GM12801 (cell line): ENCODE measurements around the gene TMEM214.

Source experiments
- CTCF ChIP-seq: IDR thresholded peaks from one replicate; pipeline ENCODE4 v1.5.1; 2011; ENCODE audit warnings: control low read depth; ENCODE audit not compliant: insufficient read length; ENCODE audit errors: extremely low read depth

Gene TMEM214

GRCh38 chr2:27033253-27033852 is 588 bp downstream of the TMEM214 start:
- no peak for TF ChIP-seq CTCF

GRCh38 chr2:27038012-27038411 is 5.2 kb downstream of the TMEM214 start:
- no peak for TF ChIP-seq CTCF

GRCh38 chr2:27038631-27039339 is 6.0 kb downstream of the TMEM214 start:
- TF ChIP-seq CTCF: no peak

- TF ChIP-seq CTCF: no peak
Observed at GRCh38 chr2:27039426-27039825, 6.7 kb downstream of the TMEM214 start.

GRCh38 chr2:27039871-27040270 is 7.1 kb downstream of the TMEM214 start:
- no peak for TF ChIP-seq CTCF

GRCh38 chr2:27040282-27040681 is 7.5 kb downstream of the TMEM214 start:
- TF ChIP-seq CTCF: no peak

GRCh38 chr2:27041752-27042151 is 9.0 kb downstream of the TMEM214 start:
- no peak for TF ChIP-seq CTCF
